UCSD-AML1 (cell line): ENCODE measurements around the gene JPH2.

Source experiments
- DNase-seq: peaks from one replicate; lab custom pipeline; 2025; ENCODE audit not compliant: unreplicated experiment; lab: John Stamatoyannopoulos, UW

The JPH2 gene

DNA sequence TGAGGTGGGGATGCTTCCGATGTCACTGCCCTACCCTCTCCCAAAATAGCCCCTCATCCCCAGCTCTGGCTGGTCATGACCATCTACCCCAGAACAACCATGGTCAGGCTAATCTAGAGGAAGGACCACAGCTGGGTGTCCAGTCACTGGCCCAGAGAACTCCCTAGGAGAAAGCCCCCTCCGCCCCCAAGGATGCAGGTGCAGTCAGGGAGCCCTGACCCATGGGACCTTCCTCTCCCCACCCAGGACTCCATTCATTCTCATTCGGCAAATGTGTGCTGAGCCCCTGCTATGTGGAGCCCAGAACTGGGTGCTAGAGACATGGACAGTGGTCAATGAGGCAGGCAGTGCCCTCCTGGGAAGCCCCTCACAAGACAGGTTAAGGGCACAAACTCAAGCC, 60.5 kb downstream of the JPH2 start:
- no peak for DNase-seq

DNA sequence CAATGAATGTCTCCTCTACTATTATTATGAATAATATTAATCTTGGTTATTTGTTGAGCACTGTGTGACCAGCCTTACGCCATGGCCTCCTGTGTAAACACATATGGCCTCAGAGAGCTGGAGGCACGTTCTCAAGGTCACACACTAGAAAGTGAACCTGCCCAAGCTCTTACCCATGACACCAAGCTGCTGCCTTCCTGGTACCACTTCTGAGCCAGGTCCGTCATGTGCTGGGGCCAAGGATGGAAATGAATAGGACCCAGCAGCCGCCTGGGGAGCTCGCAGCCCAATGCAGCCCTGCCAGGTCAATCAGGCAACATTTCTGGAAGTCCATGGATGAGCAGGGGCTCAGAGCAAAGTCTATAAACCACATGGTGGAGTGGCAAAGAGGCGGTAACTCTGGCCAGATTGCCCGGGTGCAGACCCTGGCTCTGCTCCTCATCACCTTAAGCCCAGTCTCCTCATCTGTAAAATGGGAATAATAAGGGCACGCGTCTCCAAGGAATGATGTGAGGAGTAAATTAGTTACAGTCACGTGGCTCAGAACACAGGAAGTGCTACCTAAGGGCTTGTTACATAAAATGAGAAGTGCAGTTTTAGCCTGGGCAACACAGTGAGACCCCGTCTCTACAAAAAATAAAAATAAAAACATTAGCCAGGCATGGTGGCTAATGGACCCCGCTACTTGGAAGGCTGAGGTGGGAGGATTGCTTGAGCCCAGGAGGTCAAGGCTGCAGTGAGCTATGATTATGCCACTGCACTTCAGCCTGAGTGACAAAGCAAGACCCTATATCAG, 61.5 kb downstream of the JPH2 start:
- no peak for DNase-seq

DNA sequence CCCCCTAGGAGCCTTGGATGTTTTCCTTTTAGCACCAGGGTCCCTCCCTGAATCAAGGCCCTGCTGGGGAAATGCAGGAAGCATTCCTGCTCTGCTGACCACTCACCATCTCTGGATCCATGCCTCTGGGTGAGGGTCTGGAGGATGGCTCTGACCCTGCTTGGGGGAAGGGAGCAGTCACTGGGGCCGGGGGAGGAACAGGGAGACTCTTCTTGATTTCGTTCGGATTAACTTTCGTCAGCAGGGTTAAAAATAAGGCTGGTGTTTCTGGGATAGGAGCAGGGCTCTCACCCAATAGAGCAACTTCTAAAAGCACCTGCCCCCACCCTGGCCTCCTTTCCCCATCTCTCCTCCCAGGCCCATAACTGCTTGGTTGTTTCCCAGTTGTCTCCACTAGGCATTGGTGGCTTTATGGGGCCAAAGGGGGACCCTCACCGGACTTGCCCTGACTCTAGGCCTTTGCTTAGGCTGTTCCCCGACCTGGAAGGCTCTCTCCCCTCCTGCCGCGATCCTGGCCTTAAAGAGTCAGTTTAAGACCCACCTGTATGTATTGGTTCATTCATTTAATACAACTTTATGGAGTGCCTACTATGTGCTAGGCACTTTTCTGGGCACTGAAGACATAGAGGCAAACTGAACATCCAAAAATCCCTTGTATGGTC, 63.0 kb downstream of the JPH2 start:
- no peak for DNase-seq

- no peak for DNase-seq
Observed at GRCh38 chr20:44123251-44123650, 63.7 kb downstream of the JPH2 start.

GRCh38 chr20:44120676-44121425, 66.1 kb downstream of the JPH2 start:
- no peak for DNase-seq

DNA sequence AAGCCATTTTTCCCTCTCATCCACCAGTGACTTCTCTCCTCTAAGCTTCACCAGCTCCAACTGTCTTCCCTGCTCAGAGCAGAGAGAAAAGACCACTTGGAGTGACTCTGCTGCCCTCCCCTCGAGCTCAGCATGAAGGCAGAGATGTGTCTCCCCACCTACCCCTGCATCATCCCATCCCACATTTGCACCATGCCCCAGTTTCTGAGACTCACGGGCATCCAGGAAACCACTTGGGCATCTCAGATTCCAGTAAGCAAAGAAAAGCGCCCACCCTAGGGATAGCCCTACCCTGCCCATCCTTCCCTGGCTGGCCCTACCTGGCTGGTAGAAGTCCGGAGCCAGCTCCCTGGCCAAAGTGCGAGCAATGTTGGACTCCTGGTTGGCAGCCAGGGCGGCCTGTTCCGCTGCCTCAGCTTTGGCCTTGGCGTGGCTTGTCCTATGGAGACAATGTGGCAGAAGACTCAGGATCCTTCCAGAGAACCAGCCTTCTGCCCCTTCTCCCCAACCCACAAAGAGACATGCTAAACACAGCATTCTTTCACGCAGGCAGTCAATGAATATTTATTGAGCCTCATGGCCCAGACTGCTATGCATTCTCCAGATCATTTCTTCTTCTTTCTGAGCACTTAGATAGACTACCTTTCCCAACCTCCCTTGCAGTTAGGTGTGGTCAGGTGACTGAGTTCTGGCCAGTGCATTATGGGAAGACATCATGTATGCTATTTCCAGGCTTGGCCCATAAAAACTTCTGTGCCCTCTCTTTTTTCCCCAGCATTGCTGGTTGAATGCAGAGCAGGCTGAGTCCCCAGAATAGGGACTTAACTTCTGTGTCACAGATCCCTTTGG, 68.6 kb downstream of the JPH2 start:
- no peak for DNase-seq

DNA sequence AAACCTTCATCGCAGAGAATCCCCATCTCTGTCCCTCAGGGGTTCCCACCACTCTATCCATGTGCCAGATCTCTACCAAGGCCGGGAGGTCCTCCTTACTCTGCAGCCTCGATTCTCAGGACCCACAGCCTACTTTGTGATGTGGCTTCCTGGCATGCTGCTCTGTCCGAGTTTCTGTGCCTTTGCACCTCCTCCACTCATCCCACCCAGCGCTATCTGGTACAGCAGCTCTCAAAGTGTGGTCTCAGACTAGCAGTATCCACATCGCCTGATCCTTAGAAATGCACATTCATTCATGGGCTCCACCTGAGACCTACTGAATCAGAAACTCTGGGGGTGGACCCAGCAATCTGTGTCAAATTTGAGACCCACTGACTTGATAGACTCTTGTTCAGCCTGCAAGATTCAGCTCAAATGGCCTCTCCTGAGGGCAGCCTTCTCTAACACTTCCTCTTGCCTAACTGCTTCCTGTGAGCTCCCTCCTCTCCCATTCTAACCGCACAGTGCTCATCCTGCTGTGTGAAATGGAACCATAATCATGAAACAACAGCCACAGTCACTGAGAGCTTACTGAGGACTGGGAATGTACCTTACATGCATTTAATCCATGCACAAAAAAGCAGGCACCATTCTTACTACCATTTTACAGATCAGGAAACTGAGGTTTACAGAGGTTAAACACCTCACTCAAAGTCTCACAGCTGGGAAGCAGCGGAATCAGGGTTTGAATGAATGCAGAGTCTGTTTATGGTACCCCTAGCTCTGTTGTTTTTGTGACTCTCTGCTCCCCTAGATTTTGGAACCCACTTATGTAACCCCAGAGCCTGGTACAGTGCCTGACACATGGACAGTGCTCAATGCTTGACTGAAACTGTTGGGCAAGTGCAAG, 69.4 kb downstream of the JPH2 start:
- DNase-seq = no peak

GRCh38 chr20:44115762-44116644, 71.0 kb downstream of the JPH2 start:
- DNase-seq = no peak

DNA sequence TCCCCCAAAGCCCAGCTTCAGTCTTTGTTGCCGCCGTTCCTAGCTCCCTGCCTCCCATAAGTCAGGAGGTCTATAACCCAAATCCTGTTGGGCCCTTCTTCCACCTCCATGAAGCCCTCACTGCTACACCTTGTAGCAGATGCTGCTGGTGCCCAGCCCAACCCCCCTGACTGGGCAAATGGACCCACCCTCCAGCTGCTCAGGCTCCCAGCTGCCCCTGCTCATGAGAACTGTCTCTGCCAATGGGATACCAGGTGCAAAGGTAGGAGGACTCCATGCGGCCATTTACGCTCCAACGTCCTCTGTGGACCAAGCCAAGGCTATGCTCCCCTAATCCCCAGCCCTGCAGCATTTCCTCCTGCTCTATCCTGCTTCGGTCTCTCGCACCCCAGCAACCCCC, 71.8 kb downstream of the JPH2 start:
- DNase-seq = no peak

- DNase-seq = no peak
Observed at GRCh38 chr20:44113618-44114376, 73.2 kb downstream of the JPH2 start.

DNA sequence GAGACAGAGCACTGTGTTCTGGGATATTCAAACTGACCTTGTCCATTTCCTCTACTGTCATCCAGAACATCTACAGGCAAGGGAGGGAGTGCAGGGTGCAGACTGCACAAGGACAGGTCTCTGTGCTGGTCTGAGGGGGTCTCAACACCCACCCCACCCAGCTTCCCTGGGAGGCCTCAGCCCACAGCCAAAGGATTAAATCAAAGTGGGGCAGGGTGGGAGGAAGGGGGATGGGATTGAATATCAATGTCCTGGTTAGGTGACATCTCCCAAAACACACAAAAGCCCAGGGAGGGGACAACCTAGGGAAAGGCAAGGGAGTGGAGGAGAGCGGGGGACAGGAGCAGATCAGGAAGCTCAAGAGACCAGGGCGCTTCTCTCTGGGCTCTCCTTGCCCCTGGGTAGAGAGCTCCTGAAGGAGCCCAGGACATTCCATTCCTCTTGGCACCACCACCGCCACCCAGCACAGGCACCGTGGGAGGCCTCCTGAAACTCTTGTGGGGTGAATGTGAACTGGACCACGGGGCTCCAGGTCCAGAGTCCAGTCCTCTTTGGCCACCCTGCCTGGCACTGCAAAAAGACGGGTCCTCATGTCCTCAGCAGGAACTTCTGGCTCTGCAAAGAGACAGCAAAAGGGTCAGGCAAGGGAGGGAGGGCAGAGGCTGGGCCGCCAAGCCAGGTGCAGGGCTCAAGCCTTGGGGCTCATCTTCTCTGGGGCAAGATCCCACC, 73.9 kb downstream of the JPH2 start:
- DNase-seq = no peak

GRCh38 chr20:44112456-44112855, 74.5 kb downstream of the JPH2 start:
- DNase-seq = no peak

- DNase-seq = no peak
Observed at GRCh38 chr20:44111712-44112335, 75.2 kb downstream of the JPH2 start.

DNA sequence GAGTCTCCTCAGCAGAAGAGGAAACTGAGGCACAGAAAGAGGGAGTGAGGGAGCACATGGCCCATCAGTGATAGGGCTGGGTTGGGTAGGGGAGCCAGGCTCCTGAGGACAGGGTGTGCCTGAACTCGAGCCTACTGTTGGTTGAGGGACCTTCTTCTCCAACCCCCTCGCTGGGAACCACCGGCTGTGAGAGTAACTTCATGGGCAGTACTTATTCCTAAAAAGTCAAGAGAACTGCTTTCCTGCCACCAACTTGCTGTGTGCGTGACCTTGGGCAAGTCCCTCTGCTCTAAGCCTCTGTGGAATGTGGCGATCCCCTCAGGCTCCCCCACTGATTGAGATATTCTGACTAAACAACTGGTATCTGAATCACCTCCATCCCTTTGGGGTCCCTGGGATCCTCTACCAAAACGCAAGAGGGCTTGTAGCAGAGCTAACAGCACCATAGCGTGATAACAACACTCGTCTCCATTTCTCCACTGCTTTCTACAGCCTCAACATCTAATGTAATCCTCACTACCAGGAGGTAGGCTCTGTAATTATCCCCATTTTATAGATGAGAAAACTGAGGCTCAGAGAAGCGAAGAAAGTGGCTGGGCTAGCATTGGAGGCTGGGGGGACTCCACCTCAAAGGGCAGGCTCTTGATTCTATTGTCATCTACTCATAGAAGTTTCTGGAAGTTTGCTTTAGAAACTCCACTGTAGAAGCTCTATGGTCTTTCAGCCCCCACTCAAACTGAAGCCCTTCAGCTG, 76.0 kb downstream of the JPH2 start:
- DNase-seq = no peak

- no peak for DNase-seq
Observed at GRCh38 chr20:44109951-44110361, 77.0 kb downstream of the JPH2 start.

DNA sequence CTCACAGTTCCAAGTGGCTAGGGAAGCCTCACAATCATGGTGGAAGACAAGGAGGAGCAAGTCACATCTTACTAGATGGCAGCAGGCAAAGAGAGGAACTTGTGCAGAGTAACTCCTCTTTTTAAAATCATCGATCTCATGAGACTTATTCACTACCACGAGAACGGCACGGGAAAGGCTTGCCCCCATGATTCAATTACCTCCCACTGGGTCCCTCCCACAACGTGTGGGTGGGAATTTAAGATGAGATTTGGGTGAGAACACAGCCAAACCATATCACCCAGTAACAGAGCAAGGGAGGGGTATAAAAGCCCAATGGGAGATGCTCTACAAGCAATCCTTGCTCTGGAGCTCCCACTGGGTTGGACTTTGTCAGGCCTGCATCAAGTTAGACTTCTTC, 80.4 kb downstream of the JPH2 start:
- DNase-seq = no peak
